ENCODE data around the gene ARHGEF17.

The ARHGEF17 gene

GRCh38 chr11:73267122-73267846 is 40.8 kb upstream of the ARHGEF17 start:
- H2BK120ac ChIP-seq (ENCODE audit: insufficient read depth, low read length, poor library complexity), result no peak overlapping the region
- H3K9ac ChIP-seq (ENCODE audit: low read length), result no peak overlapping the region
- no peak overlapping the region for H4K8ac ChIP-seq (ENCODE audit: low read depth, low read length)
- WGBS (ENCODE audit: extremely low coverage, insufficient coverage, insufficient read length), result no CpG with 5 or more reads among the region's 3 CpGs
- peak overlapping the region; percentile 9 for H2AK5ac ChIP-seq (ENCODE audit: low read length)
- no peak overlapping the region for H3K14ac ChIP-seq (ENCODE audit: low read length)
- H3K4me2 ChIP-seq (ENCODE audit: low read length), result no peak overlapping the region
- DNase-seq, result no peak
- no peak overlapping the region for H2AFZ ChIP-seq (ENCODE audit: insufficient read depth, low read length, poor library complexity)
- H4K91ac ChIP-seq (ENCODE audit: low read depth, low read length), result peak overlapping the region; percentile 15
- no peak overlapping the region for H3K27ac ChIP-seq (ENCODE audit: low read depth, low read length)
- H2BK5ac ChIP-seq (ENCODE audit: low read depth, low read length, poor library complexity), result no peak overlapping the region
- peaks cover 33% of the 10 kb centered on the region for H3K79me1 ChIP-seq (ENCODE audit: low read length)
- H4K12ac ChIP-seq (ENCODE audit: low read depth, low read length), result no peak overlapping the region
- H3K4ac ChIP-seq (ENCODE audit: low read depth, low read length), result peak overlapping the region; percentile 22
- H3K4me1 ChIP-seq (ENCODE audit: control insufficient read depth in 1 of 2, insufficient read depth in 2 of 2, low read length in 2 of 2), result peaks cover 49 to 50% of the 10 kb centered on the region in 2 experiments
- peak overlapping the region; percentile 29 for H2BK12ac ChIP-seq (ENCODE audit: low read length)
- no peaks in the 10 kb centered on the region for H3K36me3 ChIP-seq (ENCODE audit: control insufficient read depth in 1 of 2, insufficient read depth in 2 of 2, low read length in 2 of 2)
- no peaks in the 10 kb centered on the region for H3K27me3 ChIP-seq (ENCODE audit: insufficient read depth, low read length)
- H3K9me3 ChIP-seq (ENCODE audit: insufficient read depth, low read depth, low read length), result no peaks in the 10 kb centered on the region
- peaks cover 16% of the 10 kb centered on the region for H3K79me2 ChIP-seq (ENCODE audit: control insufficient read depth, insufficient read depth, low read length, poor library complexity)
- H3K4me3 ChIP-seq (ENCODE audit: low read depth, low read length), result no peak overlapping the region
- H3K23ac ChIP-seq (ENCODE audit: low read length), result no peak overlapping the region
- H3K18ac ChIP-seq (ENCODE audit: low read length), result no peak overlapping the region

- Histone ChIP-seq H3K9ac (ENCODE audit: low read length) (no peak overlapping the region), H3K36me3 (ENCODE audit: control insufficient read depth in 1 of 2, insufficient read depth in 2 of 2, low read length in 2 of 2) (no peaks in the 10 kb centered on the region), H2BK120ac (ENCODE audit: insufficient read depth, low read length, poor library complexity) (no peak overlapping the region), H3K79me2 (ENCODE audit: control insufficient read depth, insufficient read depth, low read length, poor library complexity) (peaks cover 22% of the 10 kb centered on the region), H3K27ac (ENCODE audit: low read depth, low read length) (no peak overlapping the region), H3K27me3 (ENCODE audit: insufficient read depth, low read length) (no peaks in the 10 kb centered on the region), H3K79me1 (ENCODE audit: low read length) (peaks cover 40% of the 10 kb centered on the region), H2AK5ac (ENCODE audit: low read length) (no peak overlapping the region), H3K18ac (ENCODE audit: low read length) (peak overlapping the region; percentile 7), H3K14ac (ENCODE audit: low read length) (no peak overlapping the region), H3K23ac (ENCODE audit: low read length) (no peak overlapping the region), H2BK5ac (ENCODE audit: low read depth, low read length, poor library complexity) (no peak overlapping the region), H3K4me1 (ENCODE audit: control insufficient read depth in 1 of 2, insufficient read depth in 2 of 2, low read length in 2 of 2) (peaks cover 54 to 56% of the 10 kb centered on the region in 2 experiments), H2AFZ (ENCODE audit: insufficient read depth, low read length, poor library complexity) (no peak overlapping the region), H3K4ac (ENCODE audit: low read depth, low read length) (no peak overlapping the region), H3K4me2 (ENCODE audit: low read length) (no peak overlapping the region), H3K9me3 (ENCODE audit: insufficient read depth, low read depth, low read length) (no peaks in the 10 kb centered on the region), H4K12ac (ENCODE audit: low read depth, low read length) (no peak overlapping the region), H2BK12ac (ENCODE audit: low read length) (no peak overlapping the region), H4K8ac (ENCODE audit: low read depth, low read length) (no peak overlapping the region), H4K91ac (ENCODE audit: low read depth, low read length) (no peak overlapping the region), H3K4me3 (ENCODE audit: low read depth, low read length) (no peak overlapping the region)
- no CpG with 5 or more reads among the region's 8 CpGs for WGBS (ENCODE audit: extremely low coverage, insufficient coverage, insufficient read length)
- no peak for DNase-seq
Observed at GRCh38 chr11:73267906-73268540, 40.1 kb upstream of the ARHGEF17 start.

GRCh38 chr11:73268671-73269271 is 39.3 kb upstream of the ARHGEF17 start:
- Histone ChIP-seq H3K79me1 (ENCODE audit: low read length) (peaks cover 45% of the 10 kb centered on the region), H3K4me2 (ENCODE audit: low read length) (no peak overlapping the region), H3K4me3 (ENCODE audit: low read depth, low read length) (no peak overlapping the region)

GRCh38 chr11:73269459-73270015 is 38.5 kb upstream of the ARHGEF17 start:
- H3K4ac ChIP-seq (ENCODE audit: low read depth, low read length), result no peak overlapping the region
- no peak overlapping the region for H2AK5ac ChIP-seq (ENCODE audit: low read length)
- no peaks in the 10 kb centered on the region for H3K9me3 ChIP-seq (ENCODE audit: insufficient read depth, low read depth, low read length)
- peaks cover 55 to 58% of the 10 kb centered on the region in 2 experiments for H3K4me1 ChIP-seq (ENCODE audit: control insufficient read depth in 1 of 2, insufficient read depth in 2 of 2, low read length in 2 of 2)
- peak overlapping the region; percentile 8 for H2BK12ac ChIP-seq (ENCODE audit: low read length)
- H2BK120ac ChIP-seq (ENCODE audit: insufficient read depth, low read length, poor library complexity), result peak overlapping the region; percentile 62
- H2AFZ ChIP-seq (ENCODE audit: insufficient read depth, low read length, poor library complexity), result no peak overlapping the region
- no peak overlapping the region for H3K9ac ChIP-seq (ENCODE audit: low read length)
- peak overlapping the region; percentile 98 for H3K27ac ChIP-seq (ENCODE audit: low read depth, low read length)
- peak overlapping the region; percentile 5 for H2BK5ac ChIP-seq (ENCODE audit: low read depth, low read length, poor library complexity)
- no peak overlapping the region for H4K8ac ChIP-seq (ENCODE audit: low read depth, low read length)
- peaks cover 29% of the 10 kb centered on the region for H3K79me2 ChIP-seq (ENCODE audit: control insufficient read depth, insufficient read depth, low read length, poor library complexity)
- peak overlapping the region; percentile 21 for H3K14ac ChIP-seq (ENCODE audit: low read length)
- H4K12ac ChIP-seq (ENCODE audit: low read depth, low read length), result no peak overlapping the region
- H3K27me3 ChIP-seq (ENCODE audit: insufficient read depth, low read length), result no peaks in the 10 kb centered on the region
- H3K4me2 ChIP-seq (ENCODE audit: low read length), result peak overlapping the region; percentile 5
- no peaks in the 10 kb centered on the region for H3K36me3 ChIP-seq (ENCODE audit: control insufficient read depth in 1 of 2, insufficient read depth in 2 of 2, low read length in 2 of 2)
- no peak overlapping the region for H3K23ac ChIP-seq (ENCODE audit: low read length)
- no CpG with 5 or more reads among the region's 7 CpGs for WGBS (ENCODE audit: extremely low coverage, insufficient coverage, insufficient read length)
- H3K79me1 ChIP-seq (ENCODE audit: low read length), result peaks cover 43% of the 10 kb centered on the region
- H3K4me3 ChIP-seq (ENCODE audit: low read depth, low read length), result no peak overlapping the region
- H3K18ac ChIP-seq (ENCODE audit: low read length), result peak overlapping the region; percentile 38
- H4K91ac ChIP-seq (ENCODE audit: low read depth, low read length), result peak overlapping the region; percentile 52
- peak; percentile 99 for DNase-seq

More at GRCh38 chr11:73268671-73269271, 39.3 kb upstream of the ARHGEF17 start:
- no CpG with 5 or more reads among the region's 8 CpGs for WGBS (ENCODE audit: extremely low coverage, insufficient coverage, insufficient read length)
- H3K27ac ChIP-seq (ENCODE audit: low read depth, low read length), result peak overlapping the region; percentile 60
- H2AK5ac ChIP-seq (ENCODE audit: low read length), result peak overlapping the region; percentile 77
- no peak overlapping the region for H4K12ac ChIP-seq (ENCODE audit: low read depth, low read length)
- peaks cover 57 to 59% of the 10 kb centered on the region in 2 experiments for H3K4me1 ChIP-seq (ENCODE audit: control insufficient read depth in 1 of 2, insufficient read depth in 2 of 2, low read length in 2 of 2)
- H4K91ac ChIP-seq (ENCODE audit: low read depth, low read length), result peak overlapping the region; percentile 52
- H2BK120ac ChIP-seq (ENCODE audit: insufficient read depth, low read length, poor library complexity), result peak overlapping the region; percentile 62
- no peaks in the 10 kb centered on the region for H3K9me3 ChIP-seq (ENCODE audit: insufficient read depth, low read depth, low read length)
- no peaks in the 10 kb centered on the region for H3K27me3 ChIP-seq (ENCODE audit: insufficient read depth, low read length)
- H3K36me3 ChIP-seq (ENCODE audit: control insufficient read depth in 1 of 2, insufficient read depth in 2 of 2, low read length in 2 of 2), result no peaks in the 10 kb centered on the region
- no peak overlapping the region for H2AFZ ChIP-seq (ENCODE audit: insufficient read depth, low read length, poor library complexity)
- H3K14ac ChIP-seq (ENCODE audit: low read length), result peak overlapping the region; percentile 4
- H2BK5ac ChIP-seq (ENCODE audit: low read depth, low read length, poor library complexity), result peak overlapping the region; percentile 27
- no peak overlapping the region for H3K9ac ChIP-seq (ENCODE audit: low read length)
- no peak overlapping the region for H3K4ac ChIP-seq (ENCODE audit: low read depth, low read length)
- no peak for DNase-seq
- H3K23ac ChIP-seq (ENCODE audit: low read length), result no peak overlapping the region
- H2BK12ac ChIP-seq (ENCODE audit: low read length), result peak overlapping the region; percentile 78
- H4K8ac ChIP-seq (ENCODE audit: low read depth, low read length), result peak overlapping the region; percentile 31
- H3K18ac ChIP-seq (ENCODE audit: low read length), result peak overlapping the region; percentile 57
- H3K79me2 ChIP-seq (ENCODE audit: control insufficient read depth, insufficient read depth, low read length, poor library complexity), result peaks cover 28% of the 10 kb centered on the region
